Gastrocnemius medialis (tissue), 4 donors: ENCODE data around the gene CDH1.

ENCODE experiments used
- POLR2A ChIP-seq, 2 donors: fragments of 450-650 bp; IDR thresholded peaks; one replicate each; pipeline ENCODE4 v1.6.1; 2017; ENCODE audit warnings: antibody characterized with exemption in 2 of 2, mild to moderate bottlenecking in 2 of 2, moderate library complexity in 2 of 2
- TF ChIP-seq, protein P1 (sequence below), 5 experiments: fragments of 450-650 bp in 3 of 5; fragments of 200-600 bp in 2 of 5; sonication (generic) in 2 of 5; IDR thresholded peaks in 4 of 5; conservative IDR thresholded peaks in 1 of 5; 1 replicate in 4 of 5; 2 replicates in 1 of 5; pipeline ENCODE4 v1.5.1; 2016 to 2019; ENCODE audit warnings: antibody characterized with exemption in 5 of 5, mild to moderate bottlenecking in 3 of 5, moderate library complexity in 3 of 5

- no peak for TF ChIP-seq POLR2A (IDR thresholded peaks at IDR 0.05)
- TF ChIP-seq, protein P1, sequence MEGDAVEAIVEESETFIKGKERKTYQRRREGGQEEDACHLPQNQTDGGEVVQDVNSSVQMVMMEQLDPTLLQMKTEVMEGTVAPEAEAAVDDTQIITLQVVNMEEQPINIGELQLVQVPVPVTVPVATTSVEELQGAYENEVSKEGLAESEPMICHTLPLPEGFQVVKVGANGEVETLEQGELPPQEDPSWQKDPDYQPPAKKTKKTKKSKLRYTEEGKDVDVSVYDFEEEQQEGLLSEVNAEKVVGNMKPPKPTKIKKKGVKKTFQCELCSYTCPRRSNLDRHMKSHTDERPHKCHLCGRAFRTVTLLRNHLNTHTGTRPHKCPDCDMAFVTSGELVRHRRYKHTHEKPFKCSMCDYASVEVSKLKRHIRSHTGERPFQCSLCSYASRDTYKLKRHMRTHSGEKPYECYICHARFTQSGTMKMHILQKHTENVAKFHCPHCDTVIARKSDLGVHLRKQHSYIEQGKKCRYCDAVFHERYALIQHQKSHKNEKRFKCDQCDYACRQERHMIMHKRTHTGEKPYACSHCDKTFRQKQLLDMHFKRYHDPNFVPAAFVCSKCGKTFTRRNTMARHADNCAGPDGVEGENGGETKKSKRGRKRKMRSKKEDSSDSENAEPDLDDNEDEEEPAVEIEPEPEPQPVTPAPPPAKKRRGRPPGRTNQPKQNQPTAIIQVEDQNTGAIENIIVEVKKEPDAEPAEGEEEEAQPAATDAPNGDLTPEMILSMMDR (IDR thresholded peaks at IDR 0.05 in 4 of 5, conservative IDR thresholded peaks at IDR 0.05 in 1 of 5), result no peak
These were observed 8.6 kb upstream of the CDH1 start for GRCh38 chr16:68728523-68728922.
